ENCODE data around the gene RGPD6.
"Not testable (repeated sequence)": the region's sequence is repeated elsewhere in the genome, so short reads cannot be mapped to it uniquely, and the experiment has no call there.

RGPD6 gene

GRCh38 chr2:110480084-110480483 lies 96.9 kb downstream of the RGPD6 start:
- DNase-seq: not testable (repeated sequence)

- DNase-seq: not testable (repeated sequence)
Observed at GRCh38 chr2:110477370-110477769, 99.7 kb downstream of the RGPD6 start.

GRCh38 chr2:110476952-110477351 lies 100.1 kb downstream of the RGPD6 start:
- not testable (repeated sequence) for DNase-seq

GRCh38 chr2:110475627-110476359 lies 101.2 kb downstream of the RGPD6 start:
- DNase-seq: not testable (repeated sequence)

- DNase-seq: not testable (repeated sequence)
Observed at GRCh38 chr2:110474898-110475297, 102.1 kb downstream of the RGPD6 start.

GRCh38 chr2:110473059-110473358 lies 104.0 kb downstream of the RGPD6 start:
- not testable (repeated sequence) for DNase-seq

- DNase-seq: not testable (repeated sequence)
Observed at GRCh38 chr2:110472171-110473058, 104.6 kb downstream of the RGPD6 start, which contains the start of gene LIMS4. LIMS4 (minus strand) TSS chr2:110472816; CDS start chr2:110472778, 38 bp downstream.

GRCh38 chr2:110468921-110469320 lies 108.1 kb downstream of the RGPD6 start:
- DNase-seq: not testable (repeated sequence)

GRCh38 chr2:110465312-110465711 lies 111.7 kb downstream of the RGPD6 start:
- not testable (repeated sequence) for DNase-seq
